ENCODE data around the gene STK10. TPM values are rescaled to one million over a fixed set of nuclear protein-coding genes. Genes with fewer than 3 reads are reported as not detected.

STK10 gene
- polyA plus RNA-seq, 1 of the 3 experiments (the other 2 are of a cell fraction) = 11.0 TPM

GRCh38 chr5:172151661-172152210 is 36.3 kb downstream of the STK10 start:
- no peak for TF ChIP-seq FOSL2 (IDR thresholded peaks at IDR 0.05; ENCODE audit: borderline replicate concordance, low read depth)
- no peak for TF ChIP-seq CTCF (IDR thresholded peaks at IDR 0.05)
- no peak for TF ChIP-seq PBX3 (IDR thresholded peaks at IDR 0.05)
- no peak for TF ChIP-seq YY1 (IDR thresholded peaks at IDR 0.05; ENCODE audit: low read depth)
- no peak for TF ChIP-seq MXI1 (IDR thresholded peaks at IDR 0.05; ENCODE audit: low read depth, low read length)
- no peak for TF ChIP-seq GABPA (IDR thresholded peaks at IDR 0.05; ENCODE audit: low read depth)
- no peak for TF ChIP-seq POLR2AphosphoS5 (IDR thresholded peaks at IDR 0.05; ENCODE audit: low read depth, low read length)
- TF ChIP-seq TCF12 (IDR thresholded peaks at IDR 0.05) = no peak
- no peak for TF ChIP-seq MAX (IDR thresholded peaks at IDR 0.05; ENCODE audit: low read depth)
- TF ChIP-seq FOXJ3 (CRISPR knock-in tag; IDR thresholded peaks at IDR 0.05) = no peak
- TF ChIP-seq IRF3 (IDR thresholded peaks at IDR 0.05; ENCODE audit: low read depth, low read length) = no peak
- TF ChIP-seq NRF1 (IDR thresholded peaks at IDR 0.05; ENCODE audit: low read depth, low read length) = no peak
- no peak for TF ChIP-seq ELF1 (IDR thresholded peaks at IDR 0.05)
- no peak for TF ChIP-seq TAF1 (IDR thresholded peaks at IDR 0.05; ENCODE audit: borderline replicate concordance, low read depth, low read length)
- ChIA-PET POLR2A (no interaction called here), CTCF (no interaction called here)
- H3K4me3 ChIP-seq (ENCODE audit: low read depth in 2 of 2, low read length in 1 of 2) = no peak overlapping the region
- DNase-seq = no peak
- H3K4me2 ChIP-seq = no peak overlapping the region
- H3K27me3 ChIP-seq (ENCODE audit: insufficient read depth) = no peaks in the 10 kb centered on the region
- H4K20me1 ChIP-seq (ENCODE audit: insufficient read depth) = no peaks in the 10 kb centered on the region
- H3K9ac ChIP-seq = no peak overlapping the region
- WGBS (ENCODE audit: low lambda C conversion rate) = 91% methylated on average over 9 of the region's 10 CpGs
- peaks cover 0 to 5% of the 10 kb centered on the region in 2 experiments; a peak in 1 of 4 replicates for H3K4me1 ChIP-seq (ENCODE audit: control insufficient read depth in 1 of 2, insufficient read depth in 2 of 2, low read depth in 1 of 2, low read length in 1 of 2)
- H3K27ac ChIP-seq (ENCODE audit: low read depth in 2 of 2, low read length in 1 of 2) = no peak overlapping the region
- peaks cover 3 to 4% of the 10 kb centered on the region in 2 experiments for H3K36me3 ChIP-seq (replicated peaks in 1 of 2; ENCODE audit: control insufficient read depth in 1 of 2, insufficient read depth in 2 of 2, low read length in 1 of 2)
- no peaks in the 10 kb centered on the region for H3K9me2 ChIP-seq
- H3F3A ChIP-seq (replicated peaks; ENCODE audit: insufficient read depth) = no peaks in the 10 kb centered on the region
- H2AFZ ChIP-seq (ENCODE audit: low read depth) = no peak overlapping the region
- H3K79me2 ChIP-seq (ENCODE audit: insufficient read depth) = 0 out of 2 replicates have a peak, but pooled peaks cover 3% of the 10 kb centered on the region
- no peaks in the 10 kb centered on the region for H3K9me3 ChIP-seq
